Measurements from ENCODE around the gene PLCH1. TPM values are rescaled to one million over a fixed set of nuclear protein-coding genes. Genes with fewer than 3 reads are reported as not detected.
A peak's percentile ranks its signal among the peaks of the same experiment; 100 is the strongest.

The PLCH1 gene
- total RNA-seq, 1 experiment from 2014 or later, result 0.34 TPM

DNA sequence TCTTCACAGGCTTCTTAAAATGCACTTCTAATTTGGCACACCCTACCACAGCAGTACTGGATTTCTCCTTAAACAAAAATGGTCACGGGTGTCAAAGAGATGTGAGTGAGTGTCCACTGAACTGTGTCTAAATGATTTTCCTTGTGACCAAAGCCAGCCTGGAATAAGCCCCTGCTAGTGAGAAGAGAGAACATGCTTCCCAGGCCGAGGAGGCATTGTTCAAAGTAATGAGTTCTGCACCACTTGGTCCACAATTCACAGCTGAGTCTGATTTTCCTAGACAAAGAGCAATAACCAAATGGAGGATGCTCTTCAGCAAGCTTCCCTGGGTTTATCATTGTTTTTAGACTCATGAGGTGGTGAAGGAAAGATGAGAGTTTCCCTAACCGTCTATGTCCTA lies 3.8 kb downstream of the PLCH1 start:
- Histone ChIP-seq H3K4me3 (ENCODE audit: low read length) (no peak overlapping the region), H2AFZ (ENCODE audit: low read length) (no peak overlapping the region)

GRCh38 chr3:155739154-155739553 lies 5.7 kb downstream of the PLCH1 start:
- H3K9ac ChIP-seq (ENCODE audit: low read length), result no peak overlapping the region
- H3K79me2 ChIP-seq (ENCODE audit: low read length), result no peaks in the 10 kb centered on the region
- H3K27me3 ChIP-seq (ENCODE audit: low read length), result no peaks in the 10 kb centered on the region; the same call in 1 of the 2 replicates
- H3K9me3 ChIP-seq (ENCODE audit: low read length), result no peaks in the 10 kb centered on the region
- no peak for DNase-seq
- peaks cover 16% of the 10 kb centered on the region for H3K4me1 ChIP-seq (ENCODE audit: low read length)
- H2AFZ ChIP-seq (ENCODE audit: low read length), result no peak overlapping the region
- no peak overlapping the region for H3K4me3 ChIP-seq (ENCODE audit: low read length)
- no peaks in the 10 kb centered on the region for H3K9me2 ChIP-seq (replicated peaks; ENCODE audit: insufficient read depth, low read length)
- H3K4me2 ChIP-seq (ENCODE audit: low read depth, low read length, poor library complexity, severe bottlenecking), result no peak overlapping the region
- H3K27ac ChIP-seq (ENCODE audit: low read length), result no peak overlapping the region
- no peaks in the 10 kb centered on the region for H4K20me1 ChIP-seq (ENCODE audit: insufficient read depth, low read depth, low read length)
- H3K36me3 ChIP-seq (ENCODE audit: insufficient read depth, low read length), result no peaks in the 10 kb centered on the region

More for the DNA sequence above, 3.8 kb downstream of the PLCH1 start:
- no peaks in the 10 kb centered on the region for H3K9me2 ChIP-seq (replicated peaks; ENCODE audit: insufficient read depth, low read length)
- H3K27me3 ChIP-seq (ENCODE audit: low read length), result no peaks in the 10 kb centered on the region; the same call in 1 of the 2 replicates
- H3K4me2 ChIP-seq (ENCODE audit: low read depth, low read length, poor library complexity, severe bottlenecking), result no peak overlapping the region
- H3K9me3 ChIP-seq (ENCODE audit: low read length), result no peaks in the 10 kb centered on the region
- no peaks in the 10 kb centered on the region for H3K79me2 ChIP-seq (ENCODE audit: low read length)
- no peaks in the 10 kb centered on the region for H3K36me3 ChIP-seq (ENCODE audit: insufficient read depth, low read length)
- no peaks in the 10 kb centered on the region for H4K20me1 ChIP-seq (ENCODE audit: insufficient read depth, low read depth, low read length)
- no peak overlapping the region for H3K9ac ChIP-seq (ENCODE audit: low read length)
- no peak overlapping the region for H3K27ac ChIP-seq (ENCODE audit: low read length)
- no peak for DNase-seq
- H3K4me1 ChIP-seq (ENCODE audit: low read length), result peaks cover 28% of the 10 kb centered on the region

DNA sequence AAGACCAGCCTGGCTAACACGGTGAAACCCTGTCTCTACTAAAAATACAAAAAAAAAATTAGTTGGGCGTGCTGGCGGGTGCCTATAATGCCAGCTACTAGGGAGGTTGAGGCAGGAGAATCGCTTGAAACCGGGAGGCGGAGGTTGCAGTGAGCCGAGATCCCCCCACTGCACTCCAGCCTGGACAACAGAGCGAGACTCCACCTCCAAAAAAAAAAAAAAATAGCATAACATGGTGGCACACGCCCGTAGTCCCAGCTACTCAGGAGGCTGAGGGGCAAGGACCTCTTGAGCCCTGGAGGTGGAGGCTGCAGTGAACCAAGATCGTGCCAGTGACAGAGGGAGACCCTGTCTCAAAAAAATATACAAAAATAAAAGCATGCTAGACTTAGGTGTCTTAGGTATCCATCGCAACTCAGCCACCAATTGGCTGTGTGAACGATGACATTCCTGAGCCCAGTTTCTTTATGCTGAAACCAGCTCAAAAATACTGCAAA lies 6.2 kb downstream of the PLCH1 start:
- Histone ChIP-seq H3K4me2 (ENCODE audit: low read depth, low read length, poor library complexity, severe bottlenecking) (no peak overlapping the region), H2AFZ (ENCODE audit: low read length) (no peak overlapping the region), H3K9me3 (ENCODE audit: low read length) (no peaks in the 10 kb centered on the region), H3K9me2 (replicated peaks; ENCODE audit: insufficient read depth, low read length) (no peaks in the 10 kb centered on the region), H3K36me3 (ENCODE audit: insufficient read depth, low read length) (no peaks in the 10 kb centered on the region), H3K4me3 (ENCODE audit: low read length) (no peak overlapping the region), H3K4me1 (ENCODE audit: low read length) (peaks cover 12% of the 10 kb centered on the region), H3K27me3 (ENCODE audit: low read length) (no peaks in the 10 kb centered on the region; the same call in 1 of the 2 replicates), H4K20me1 (ENCODE audit: insufficient read depth, low read depth, low read length) (no peaks in the 10 kb centered on the region), H3K79me2 (ENCODE audit: low read length) (no peaks in the 10 kb centered on the region), H3K27ac (ENCODE audit: low read length) (no peak overlapping the region), H3K9ac (ENCODE audit: low read length) (no peak overlapping the region)
- no peak for DNase-seq

- Histone ChIP-seq H3K9me3 (ENCODE audit: low read length) (no peaks in the 10 kb centered on the region), H3K9me2 (replicated peaks; ENCODE audit: insufficient read depth, low read length) (no peaks in the 10 kb centered on the region), H3K4me1 (ENCODE audit: low read length) (peaks cover 10% of the 10 kb centered on the region), H3K27ac (ENCODE audit: low read length) (no peak overlapping the region), H4K20me1 (ENCODE audit: insufficient read depth, low read depth, low read length) (no peaks in the 10 kb centered on the region), H3K36me3 (ENCODE audit: insufficient read depth, low read length) (no peaks in the 10 kb centered on the region), H2AFZ (ENCODE audit: low read length) (no peak overlapping the region), H3K27me3 (ENCODE audit: low read length) (no peaks in the 10 kb centered on the region; the same call in 1 of the 2 replicates), H3K4me3 (ENCODE audit: low read length) (no peak overlapping the region), H3K4me2 (ENCODE audit: low read depth, low read length, poor library complexity, severe bottlenecking) (no peak overlapping the region), H3K9ac (ENCODE audit: low read length) (no peak overlapping the region), H3K79me2 (ENCODE audit: low read length) (no peaks in the 10 kb centered on the region)
- no peak for DNase-seq
Measured at GRCh38 chr3:155737844-155738460, 6.9 kb downstream of the PLCH1 start.

DNA sequence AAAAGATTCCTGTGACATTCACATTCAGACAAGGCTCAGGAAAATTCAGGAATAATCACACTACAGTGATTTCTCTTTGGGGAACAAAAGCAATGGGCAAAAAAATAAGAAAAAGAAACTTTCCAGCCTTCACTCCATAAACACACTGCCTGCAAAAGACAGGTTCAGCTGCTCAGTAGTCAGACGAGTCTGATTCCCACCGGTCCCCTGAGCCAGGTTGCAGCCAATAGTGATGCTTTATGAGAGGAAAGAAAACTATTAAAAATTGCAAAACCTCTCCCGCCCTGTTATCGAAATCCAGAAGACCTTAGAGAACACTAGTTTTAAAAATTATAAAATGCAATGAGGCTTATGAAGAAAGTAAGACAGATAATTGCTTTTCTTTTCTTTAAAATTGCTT lies 8.5 kb downstream of the PLCH1 start:
- no peaks in the 10 kb centered on the region for H3K27me3 ChIP-seq (ENCODE audit: low read length)
- no peaks in the 10 kb centered on the region for H3K36me3 ChIP-seq (ENCODE audit: insufficient read depth, low read length)
- H3K9me3 ChIP-seq (ENCODE audit: low read length), result no peaks in the 10 kb centered on the region
- H3K9me2 ChIP-seq (replicated peaks; ENCODE audit: insufficient read depth, low read length), result no peaks in the 10 kb centered on the region
- no peak overlapping the region for H3K9ac ChIP-seq (ENCODE audit: low read length)
- DNase-seq, result no peak
- H2AFZ ChIP-seq (ENCODE audit: low read length), result no peak overlapping the region
- H3K4me3 ChIP-seq (ENCODE audit: low read length), result no peak overlapping the region
- no peak overlapping the region for H3K4me2 ChIP-seq (ENCODE audit: low read depth, low read length, poor library complexity, severe bottlenecking)
- H3K79me2 ChIP-seq (ENCODE audit: low read length), result no peaks in the 10 kb centered on the region
- H3K4me1 ChIP-seq (ENCODE audit: low read length), result peaks cover 10% of the 10 kb centered on the region
- H3K27ac ChIP-seq (ENCODE audit: low read length), result no peak overlapping the region
- H4K20me1 ChIP-seq (ENCODE audit: insufficient read depth, low read depth, low read length), result no peaks in the 10 kb centered on the region

DNA sequence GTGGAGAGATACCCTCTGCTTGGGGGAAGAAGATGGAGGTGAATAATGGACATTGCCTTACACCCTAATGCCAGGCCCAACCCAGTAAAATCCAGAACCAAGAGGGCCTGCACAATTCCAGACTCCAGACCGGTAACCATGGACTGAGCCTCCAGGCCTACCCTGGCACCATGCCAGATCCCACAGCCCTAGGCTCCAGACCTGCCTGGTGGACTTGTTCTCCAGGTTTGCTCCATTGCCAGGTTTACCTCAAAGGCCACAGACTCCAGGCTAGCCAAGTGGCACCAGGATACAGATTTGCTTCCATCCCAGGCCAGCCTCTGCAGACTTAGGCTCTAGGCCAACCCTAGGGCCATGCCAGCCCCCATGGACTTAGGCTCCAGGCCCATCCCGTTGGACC lies 14.0 kb downstream of the PLCH1 start:
- no peak overlapping the region for H3K9ac ChIP-seq (ENCODE audit: low read length)
- H3K27ac ChIP-seq (ENCODE audit: low read length), result no peak overlapping the region
- no peaks in the 10 kb centered on the region for H3K27me3 ChIP-seq (ENCODE audit: low read length)
- H3K4me3 ChIP-seq (ENCODE audit: low read length), result no peak overlapping the region
- H3K9me3 ChIP-seq (ENCODE audit: low read length), result no peaks in the 10 kb centered on the region
- no peaks in the 10 kb centered on the region for H3K4me1 ChIP-seq (ENCODE audit: low read length)
- H3K79me2 ChIP-seq (ENCODE audit: low read length), result no peaks in the 10 kb centered on the region
- no peak overlapping the region for H3K4me2 ChIP-seq (ENCODE audit: low read depth, low read length, poor library complexity, severe bottlenecking)
- H3K9me2 ChIP-seq (replicated peaks; ENCODE audit: insufficient read depth, low read length), result no peaks in the 10 kb centered on the region
- DNase-seq, result no peak
- no peaks in the 10 kb centered on the region for H3K36me3 ChIP-seq (ENCODE audit: insufficient read depth, low read length)
- no peak overlapping the region for H2AFZ ChIP-seq (ENCODE audit: low read length)
- no peaks in the 10 kb centered on the region for H4K20me1 ChIP-seq (ENCODE audit: insufficient read depth, low read depth, low read length)

DNA sequence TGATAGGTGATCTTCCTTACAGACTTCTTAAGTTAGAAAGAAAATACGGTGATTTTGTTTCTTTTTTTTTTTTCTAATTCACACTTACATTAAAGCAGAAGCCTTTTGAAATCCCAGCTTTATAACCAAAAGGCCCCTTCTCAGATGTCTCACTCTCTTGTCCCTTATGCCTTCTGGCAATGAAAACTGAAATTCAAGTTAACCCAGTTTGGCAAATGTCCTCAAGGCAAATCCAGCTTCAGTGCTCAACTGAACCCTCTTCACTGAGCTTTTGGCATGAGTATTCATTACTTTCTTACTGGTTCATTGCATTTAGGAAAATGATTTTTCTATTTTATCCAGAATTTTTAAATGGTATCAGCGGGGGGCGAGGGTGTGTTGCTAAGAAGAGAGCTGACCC lies 17.0 kb downstream of the PLCH1 start:
- Histone ChIP-seq H3K4me3 (ENCODE audit: low read length) (no peak overlapping the region), H3K9ac (ENCODE audit: low read length) (no peak overlapping the region), H3K9me2 (replicated peaks; ENCODE audit: insufficient read depth, low read length) (no peaks in the 10 kb centered on the region), H3K27me3 (ENCODE audit: low read length) (no peaks in the 10 kb centered on the region), H4K20me1 (ENCODE audit: insufficient read depth, low read depth, low read length) (no peaks in the 10 kb centered on the region), H3K79me2 (ENCODE audit: low read length) (no peaks in the 10 kb centered on the region), H3K4me2 (ENCODE audit: low read depth, low read length, poor library complexity, severe bottlenecking) (no peak overlapping the region), H3K9me3 (ENCODE audit: low read length) (no peaks in the 10 kb centered on the region), H3K4me1 (ENCODE audit: low read length) (no peaks in the 10 kb centered on the region), H3K36me3 (ENCODE audit: insufficient read depth, low read length) (no peaks in the 10 kb centered on the region), H2AFZ (ENCODE audit: low read length) (no peak overlapping the region), H3K27ac (ENCODE audit: low read length) (no peak overlapping the region)
- no peak for DNase-seq

- Histone ChIP-seq H3K9me2 (replicated peaks; ENCODE audit: insufficient read depth, low read length) (no peaks in the 10 kb centered on the region), H3K4me1 (ENCODE audit: low read length) (peaks cover 9% of the 10 kb centered on the region), H2AFZ (ENCODE audit: low read length) (no peak overlapping the region), H3K9me3 (ENCODE audit: low read length) (peaks cover 3% of the 10 kb centered on the region; the same call in 1 of the 2 replicates), H3K36me3 (ENCODE audit: insufficient read depth, low read length) (no peaks in the 10 kb centered on the region; the same call in 1 of the 2 replicates), H3K9ac (ENCODE audit: low read length) (no peak overlapping the region), H3K27ac (ENCODE audit: low read length) (no peak overlapping the region), H3K4me2 (ENCODE audit: low read depth, low read length, poor library complexity, severe bottlenecking) (no peak overlapping the region), H4K20me1 (ENCODE audit: insufficient read depth, low read depth, low read length) (no peaks in the 10 kb centered on the region), H3K79me2 (ENCODE audit: low read length) (no peaks in the 10 kb centered on the region), H3K27me3 (ENCODE audit: low read length) (no peaks in the 10 kb centered on the region), H3K4me3 (ENCODE audit: low read length) (no peak overlapping the region)
- DNase-seq, result peak; percentile 25
Measured at GRCh38 chr3:155714295-155714718, 30.6 kb downstream of the PLCH1 start.

Measured in Karpas-422 (cell line).